ENCODE data around the gene CHIC2.

GRCh38 chr4:53981066-53981465 is 83.3 kb downstream of the CHIC2 start:
- TF ChIP-seq POLR2AphosphoS5 (IDR thresholded peaks at IDR 0.05) = no peak
- no peak for TF ChIP-seq POLR2A (IDR thresholded peaks at IDR 0.05)
- TF ChIP-seq CTCF (IDR thresholded peaks at IDR 0.05) = no peak
